ENCODE data around the gene MAD1L1. TPM values are rescaled to one million over a fixed set of nuclear protein-coding genes. Genes with fewer than 3 reads are reported as not detected.

MAD1L1 gene
- total and polyA plus RNA-seq, 2 donors (not counting 1 experiment from before 2014, with no cell fraction given) = 9.8 to 29.4 TPM

GRCh38 chr7:1856161-1856887 lies 376.4 kb downstream of the MAD1L1 start:
- Histone ChIP-seq H3K4me2 (ENCODE audit: extremely low read depth, insufficient read depth, low read length) (no peak overlapping the region), H4K20me1 (ENCODE audit: control insufficient read depth, extremely low read depth, insufficient read depth, low read length) (no peaks in the 10 kb centered on the region), H3K27ac (ENCODE audit: insufficient read depth, low read length) (no peak overlapping the region), H3K27me3 (ENCODE audit: control insufficient read depth, insufficient read depth, low read length) (no peaks in the 10 kb centered on the region), H3K36me3 (ENCODE audit: control insufficient read depth, insufficient read depth, low read length) (no peaks in the 10 kb centered on the region), H3K9me3 (ENCODE audit: control insufficient read depth, insufficient read depth, low read depth, low read length) (no peaks in the 10 kb centered on the region), H2AFZ (ENCODE audit: low read length) (no peak overlapping the region), H3K4me1 (ENCODE audit: control insufficient read depth, extremely low read depth, insufficient read depth, low read length) (no peaks in the 10 kb centered on the region), H3K79me2 (ENCODE audit: control insufficient read depth, insufficient read depth, low read length) (no peaks in the 10 kb centered on the region), H3K9ac (ENCODE audit: insufficient read depth, low read length) (no peak overlapping the region), H3K4me3 (replicated peaks in 1 of 4; ENCODE audit: control extremely low read depth in 1 of 4, insufficient read depth in 1 of 4, low read depth in 3 of 4, low read length in 4 of 4) (no peak overlapping the region)
- DNase-seq (ENCODE audit: low read depth in 2 of 2) = no peak
- TF ChIP-seq CTCF (conservative IDR thresholded peaks at IDR 0.05 in 1 of 2, IDR thresholded peaks at IDR 0.05 in 1 of 2; ENCODE audit: low read depth in 1 of 2, low read length in 2 of 2) = no peak
- TF ChIP-seq EZH2 (IDR thresholded peaks at IDR 0.05; ENCODE audit: low read length, missing control alignments) = no peak

- H3K4me2 ChIP-seq (ENCODE audit: extremely low read depth, insufficient read depth, low read length) = no peak overlapping the region
- TF ChIP-seq CTCF (conservative IDR thresholded peaks at IDR 0.05 in 1 of 2, IDR thresholded peaks at IDR 0.05 in 1 of 2; ENCODE audit: low read depth in 1 of 2, low read length in 2 of 2) = no peak
- TF ChIP-seq EZH2 (IDR thresholded peaks at IDR 0.05; ENCODE audit: low read length, missing control alignments) = no peak
- no peaks in the 10 kb centered on the region for H3K4me1 ChIP-seq (ENCODE audit: control insufficient read depth, extremely low read depth, insufficient read depth, low read length)
- H3K36me3 ChIP-seq (ENCODE audit: control insufficient read depth, insufficient read depth, low read length) = no peaks in the 10 kb centered on the region
- H3K4me3 ChIP-seq (replicated peaks in 1 of 4; ENCODE audit: control extremely low read depth in 1 of 4, insufficient read depth in 1 of 4, low read depth in 3 of 4, low read length in 4 of 4) = no peak overlapping the region
- no peak overlapping the region for H3K9ac ChIP-seq (ENCODE audit: insufficient read depth, low read length)
- no peak for DNase-seq (ENCODE audit: low read depth in 2 of 2)
- no peaks in the 10 kb centered on the region for H4K20me1 ChIP-seq (ENCODE audit: control insufficient read depth, extremely low read depth, insufficient read depth, low read length)
- H2AFZ ChIP-seq (ENCODE audit: low read length) = no peak overlapping the region
- H3K27ac ChIP-seq (ENCODE audit: insufficient read depth, low read length) = no peak overlapping the region
- no peaks in the 10 kb centered on the region for H3K79me2 ChIP-seq (ENCODE audit: control insufficient read depth, insufficient read depth, low read length)
- H3K9me3 ChIP-seq (ENCODE audit: control insufficient read depth, insufficient read depth, low read depth, low read length) = no peaks in the 10 kb centered on the region
- H3K27me3 ChIP-seq (ENCODE audit: control insufficient read depth, insufficient read depth, low read length) = no peaks in the 10 kb centered on the region
Measured at GRCh38 chr7:1855725-1856160, 377.0 kb downstream of the MAD1L1 start.

GRCh38 chr7:1854866-1855724 lies 377.6 kb downstream of the MAD1L1 start:
- no peak overlapping the region for H2AFZ ChIP-seq (ENCODE audit: low read length)
- H3K9ac ChIP-seq (ENCODE audit: insufficient read depth, low read length) = no peak overlapping the region
- H3K4me1 ChIP-seq (ENCODE audit: control insufficient read depth, extremely low read depth, insufficient read depth, low read length) = no peaks in the 10 kb centered on the region
- no peaks in the 10 kb centered on the region for H3K79me2 ChIP-seq (ENCODE audit: control insufficient read depth, insufficient read depth, low read length)
- H3K27ac ChIP-seq (ENCODE audit: insufficient read depth, low read length) = no peak overlapping the region
- H3K4me2 ChIP-seq (ENCODE audit: extremely low read depth, insufficient read depth, low read length) = no peak overlapping the region
- H3K4me3 ChIP-seq (replicated peaks in 1 of 4; ENCODE audit: control extremely low read depth in 1 of 4, insufficient read depth in 1 of 4, low read depth in 3 of 4, low read length in 4 of 4) = no peak overlapping the region
- H3K27me3 ChIP-seq (ENCODE audit: control insufficient read depth, insufficient read depth, low read length) = no peaks in the 10 kb centered on the region
- H3K36me3 ChIP-seq (ENCODE audit: control insufficient read depth, insufficient read depth, low read length) = no peaks in the 10 kb centered on the region
- DNase-seq (ENCODE audit: low read depth in 2 of 2) = no peak
- H4K20me1 ChIP-seq (ENCODE audit: control insufficient read depth, extremely low read depth, insufficient read depth, low read length) = no peaks in the 10 kb centered on the region
- H3K9me3 ChIP-seq (ENCODE audit: control insufficient read depth, insufficient read depth, low read depth, low read length) = no peaks in the 10 kb centered on the region
- TF ChIP-seq EZH2 (IDR thresholded peaks at IDR 0.05; ENCODE audit: low read length, missing control alignments) (no peak), CTCF (conservative IDR thresholded peaks at IDR 0.05 in 1 of 2, IDR thresholded peaks at IDR 0.05 in 1 of 2; ENCODE audit: low read depth in 1 of 2, low read length in 2 of 2) (no peak)

All from fibroblast of lung (primary cell).